ENCODE results near the gene TTF2.
"Not testable (repeated sequence)": the region's sequence is repeated elsewhere in the genome, so short reads cannot be mapped to it uniquely, and the experiment has no call there.

Gene TTF2

DNA sequence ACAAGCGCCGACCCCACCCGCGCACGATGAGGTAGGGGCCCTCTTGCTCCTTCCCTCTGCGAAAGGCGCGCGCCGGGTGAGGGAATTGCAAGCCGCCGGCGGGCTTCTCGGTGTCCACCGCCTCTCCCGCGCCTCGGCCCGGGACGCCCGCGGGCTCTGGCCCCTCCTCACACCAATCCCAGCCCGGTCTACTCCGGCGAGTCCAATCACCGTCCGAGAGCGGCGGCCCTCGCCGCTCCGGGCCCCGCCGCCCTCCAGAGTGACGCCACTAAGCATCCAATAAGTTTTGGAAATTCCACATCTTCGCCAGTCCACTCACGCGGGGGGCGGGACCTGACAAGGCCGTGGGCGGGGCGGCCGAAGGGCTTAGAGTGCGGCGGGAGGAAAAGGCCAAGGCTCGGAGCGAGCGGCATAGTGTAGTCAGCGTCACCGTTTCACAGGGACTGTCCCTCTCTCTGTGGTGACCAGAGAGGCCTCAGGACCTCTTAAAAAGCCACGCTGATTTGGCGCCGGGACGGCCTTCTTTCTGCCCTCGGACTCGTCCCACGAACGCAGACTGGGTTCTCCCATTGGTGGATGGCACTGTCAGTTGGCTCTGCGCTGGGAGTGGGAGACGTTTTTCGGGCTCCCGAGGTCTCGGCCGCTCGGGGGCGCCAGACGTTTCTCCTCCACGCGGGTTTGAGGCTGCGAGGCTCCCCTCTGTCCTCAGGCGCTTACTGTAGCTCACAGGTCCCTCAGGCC, 61.6 kb downstream of the TTF2 start, which contains the start of gene TRIM45:
Gene TRIM45, minus strand, starts transcription at position 161 of the 741 bp plus-strand sequence. CDS start 548 bp downstream, outside the sequence.
- DNase-seq = peak; percentile 97

DNA sequence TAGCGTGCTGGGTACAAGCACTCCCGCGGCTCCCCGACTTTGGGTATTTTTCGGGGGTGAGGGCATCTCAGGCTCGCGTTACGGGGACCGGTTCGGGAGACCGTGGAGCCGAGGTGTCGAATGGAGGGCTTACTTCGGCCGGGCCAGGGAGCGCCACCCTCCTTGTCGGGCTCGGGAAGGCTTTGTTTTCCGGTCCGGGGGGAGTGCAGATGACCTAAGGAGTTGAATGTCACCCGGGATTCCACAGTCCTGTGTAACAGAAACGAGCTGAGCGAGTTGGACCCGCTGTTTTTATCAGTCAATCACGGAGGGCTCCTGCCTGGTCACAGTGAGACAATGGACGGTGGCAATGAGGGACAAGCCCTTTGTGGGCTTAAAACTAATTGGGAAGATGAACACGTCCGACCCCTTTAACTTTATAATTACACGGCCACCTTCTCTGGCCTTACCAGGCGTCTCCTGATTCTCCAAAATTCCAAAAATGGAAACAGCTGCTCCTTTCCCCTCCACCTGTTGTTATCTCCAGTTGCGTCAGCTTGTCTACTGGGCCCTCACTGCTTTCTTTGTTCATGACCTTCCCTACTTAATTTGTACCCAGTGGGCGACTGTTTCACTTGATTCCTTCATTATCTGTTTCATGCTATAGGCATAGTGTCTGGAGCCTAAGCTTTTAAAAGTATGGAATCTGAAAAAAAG, 62.4 kb downstream of the TTF2 start:
- no peak for DNase-seq

DNA sequence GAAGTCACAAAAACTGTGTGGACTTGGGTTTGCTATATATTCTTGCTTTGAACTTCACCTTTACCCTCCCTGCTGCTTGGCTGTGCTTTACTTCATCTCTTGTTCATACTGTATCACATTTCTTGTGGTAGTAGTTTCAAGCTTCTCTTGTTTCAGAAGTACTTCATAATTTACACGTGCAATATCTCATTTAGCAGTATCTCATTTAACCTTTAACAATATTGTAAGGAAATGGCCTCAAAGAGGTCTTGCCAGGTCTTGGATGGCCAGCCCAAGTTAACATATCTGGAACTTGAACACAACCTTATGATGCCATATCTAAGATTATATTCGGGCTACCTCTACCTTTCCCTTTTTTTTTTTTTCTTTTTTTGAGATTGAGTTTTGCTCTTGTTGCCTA, 63.1 kb downstream of the TTF2 start:
- DNase-seq = no peak

DNA sequence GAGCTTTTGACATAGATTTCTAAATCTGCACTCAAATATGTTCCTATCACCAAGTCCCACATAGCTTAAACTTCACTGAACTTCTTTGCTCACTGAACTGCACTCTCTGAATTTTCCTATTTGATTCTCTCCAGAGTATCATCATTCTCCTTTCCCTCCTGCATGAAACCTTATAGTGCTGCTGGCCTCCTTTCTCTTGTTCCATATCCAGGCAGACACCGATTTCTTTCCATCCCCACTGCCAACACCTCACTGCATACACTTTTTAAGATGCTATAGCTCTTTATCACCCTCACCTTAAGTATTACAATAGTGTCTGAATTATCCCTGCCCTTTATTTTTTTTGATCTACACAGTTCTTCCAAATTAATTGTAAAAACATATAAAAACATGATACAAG, 64.5 kb downstream of the TTF2 start:
- no peak for DNase-seq

DNA sequence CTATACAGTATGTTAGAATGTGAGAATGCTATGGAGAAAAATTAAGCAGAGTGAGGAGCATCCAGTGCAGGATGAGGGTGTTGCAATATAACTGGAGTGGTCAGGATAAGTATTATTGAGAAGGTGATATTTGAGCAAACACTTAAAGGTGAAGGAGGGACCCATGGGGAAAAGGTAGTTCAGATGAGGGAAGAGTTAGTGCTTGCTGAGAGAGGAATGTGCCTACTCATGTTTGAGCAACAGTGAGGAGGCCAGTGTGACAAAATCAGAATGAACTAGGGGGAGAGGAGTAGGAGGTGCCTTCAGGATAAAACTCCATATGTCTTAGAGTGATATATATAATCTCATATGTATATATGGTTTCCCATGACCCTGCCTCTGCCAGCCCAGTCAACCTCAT, 67.7 kb downstream of the TTF2 start:
- no peak for DNase-seq

DNA sequence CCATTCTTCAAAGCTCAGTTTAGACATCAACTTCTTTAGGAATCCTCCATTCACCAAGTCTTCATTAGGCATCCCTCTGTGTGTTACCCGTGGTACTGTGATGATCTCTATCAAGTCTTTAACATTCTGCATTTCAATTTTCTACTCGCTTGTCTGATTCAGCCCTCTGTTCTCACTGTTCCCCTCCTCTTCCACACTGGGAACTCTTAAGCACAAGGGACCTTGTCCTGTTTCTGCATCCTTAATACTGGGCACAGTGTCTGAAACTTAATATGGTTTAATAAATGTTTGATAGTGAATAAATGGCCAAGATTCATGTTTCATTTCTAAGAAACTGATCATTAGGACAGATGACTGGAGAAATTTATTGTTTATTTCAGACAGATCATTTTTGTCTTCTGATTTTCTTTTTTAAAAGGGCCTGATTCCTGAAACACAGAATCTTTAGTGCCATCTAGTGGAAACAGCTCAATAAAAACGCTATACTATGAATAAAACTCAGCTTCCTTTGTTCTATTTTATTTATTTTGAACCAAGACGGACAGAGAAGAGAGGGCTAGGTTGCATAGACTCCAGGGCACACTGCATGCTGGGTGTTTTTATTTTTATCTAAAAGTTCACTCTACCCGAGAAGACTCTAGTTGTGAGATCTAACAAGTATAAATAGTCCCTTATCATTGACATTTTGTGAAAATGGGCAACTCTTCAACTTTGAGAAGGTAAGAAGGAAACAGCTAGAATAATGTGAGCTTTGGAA, 68.4 kb downstream of the TTF2 start:
- peak; percentile 52 for DNase-seq

DNA sequence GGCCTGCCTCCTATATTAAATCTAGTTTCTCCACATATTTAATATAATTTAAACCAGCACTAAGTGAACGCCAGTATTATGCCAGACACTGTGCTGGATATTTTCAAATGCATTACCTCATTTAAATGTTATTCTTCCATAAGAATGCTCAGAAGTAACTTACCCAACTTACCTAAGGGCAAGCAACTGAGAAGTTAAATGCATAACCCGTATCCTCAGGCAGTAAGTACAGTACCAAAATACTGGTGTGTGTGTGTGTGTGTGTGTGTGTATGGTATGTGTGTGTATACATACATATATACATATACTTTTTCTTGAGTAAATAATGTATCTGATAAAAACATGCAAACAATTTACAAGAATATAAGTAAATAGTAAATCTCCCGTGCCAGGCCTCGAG, 70.4 kb downstream of the TTF2 start:
- DNase-seq = no peak

DNA sequence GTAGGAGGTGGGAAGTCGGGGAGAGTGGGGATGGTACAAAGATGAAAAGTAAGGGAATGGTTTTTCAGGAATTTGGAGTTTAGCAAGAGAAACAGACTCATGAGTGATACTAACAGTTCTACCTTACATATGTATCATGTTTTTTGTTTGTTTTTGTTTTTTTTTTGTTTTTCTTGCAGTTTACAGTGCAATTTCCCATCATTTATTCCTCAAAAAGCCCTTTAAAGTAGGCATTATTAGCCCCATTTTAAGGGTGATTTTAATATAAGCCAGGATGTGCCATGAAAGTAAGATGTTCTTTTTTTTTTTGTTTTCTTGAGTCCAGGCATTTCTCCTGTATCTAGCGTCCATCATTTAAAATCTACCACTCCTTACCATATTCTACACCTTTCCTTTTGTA, 75.2 kb downstream of the TTF2 start:
- DNase-seq = no peak

DNA sequence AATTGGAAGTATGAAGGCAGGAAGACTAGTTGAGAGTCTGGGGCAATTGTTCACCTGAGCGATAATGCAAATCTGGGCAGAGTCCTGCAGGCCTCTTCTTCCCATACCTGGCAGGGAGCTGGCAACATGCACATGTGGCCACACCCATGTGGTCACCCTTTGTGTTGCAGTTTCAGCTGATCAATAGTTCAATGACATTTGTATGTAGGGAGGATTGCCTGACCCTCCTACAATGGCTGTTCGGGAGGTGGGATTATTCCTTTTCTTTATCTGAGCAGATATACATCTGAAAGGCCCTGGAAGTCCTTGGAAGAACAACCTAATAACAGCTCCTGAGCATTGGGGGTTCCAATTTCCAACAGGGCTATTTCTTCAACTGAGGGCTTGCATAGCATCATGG, 76.6 kb downstream of the TTF2 start:
- no peak for DNase-seq

DNA sequence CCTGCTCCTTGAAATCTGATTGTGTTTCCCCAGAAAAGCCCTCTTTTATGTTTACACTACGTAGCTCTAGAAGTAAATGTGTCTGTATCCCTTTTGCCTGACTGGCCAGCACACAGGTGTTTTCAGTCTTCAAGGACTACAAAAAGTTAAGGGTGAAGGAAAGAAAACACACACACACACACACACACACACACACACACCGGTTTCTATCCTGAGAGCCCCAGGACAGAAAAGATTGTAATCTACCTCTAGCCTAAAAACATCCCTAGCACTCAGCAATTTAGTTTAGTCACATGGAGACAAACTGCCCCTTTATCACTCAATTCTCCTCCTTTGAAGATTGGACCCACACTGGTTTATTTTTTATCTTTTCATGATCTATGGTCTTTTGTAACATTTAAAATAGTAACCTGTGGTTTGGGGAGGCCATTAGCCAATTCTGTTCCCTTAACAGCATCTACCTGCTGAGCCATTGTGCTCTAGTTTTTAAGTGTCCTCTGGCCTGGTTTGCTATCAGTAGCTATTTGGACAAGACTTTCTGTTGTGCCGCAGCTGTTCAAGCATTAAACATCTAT, 77.2 kb downstream of the TTF2 start:
- DNase-seq = no peak

DNA sequence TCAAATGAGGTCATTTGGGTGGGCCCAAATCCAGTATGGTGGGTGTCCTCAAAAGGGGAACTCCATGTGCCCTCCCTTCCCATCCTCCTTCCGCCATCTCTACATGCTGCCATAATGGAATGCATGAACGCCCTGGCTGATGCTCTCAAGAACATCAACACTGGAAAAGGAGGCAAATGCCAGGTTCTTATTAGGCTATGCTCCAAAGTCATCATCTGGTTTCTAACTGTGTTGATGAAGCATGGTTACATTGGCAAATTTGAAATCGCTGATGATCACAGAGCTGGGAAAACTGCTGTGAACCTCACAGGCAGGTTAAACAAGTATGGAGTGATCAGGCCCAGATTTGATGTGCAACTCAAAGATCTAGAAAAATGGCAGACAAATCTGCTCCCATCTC, 78.0 kb downstream of the TTF2 start:
- DNase-seq = no peak

DNA sequence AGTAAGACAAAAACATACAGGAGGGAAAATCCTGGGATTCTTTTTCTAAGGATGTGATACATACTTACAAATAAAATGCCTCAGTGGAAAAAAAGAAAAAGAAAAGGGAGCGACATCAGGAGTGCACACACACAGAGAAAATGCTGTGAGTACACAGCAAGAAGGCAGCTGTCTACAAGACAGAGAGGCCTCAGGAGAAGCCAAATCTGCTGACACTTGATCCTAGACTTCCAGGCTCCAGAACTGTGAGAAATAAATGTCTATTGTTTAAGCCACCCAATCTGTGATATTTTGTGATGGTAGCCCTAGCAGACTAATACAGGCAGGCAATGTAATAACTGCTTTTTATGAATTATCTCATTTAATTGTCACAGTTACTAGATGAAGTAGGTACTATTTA, 78.4 kb downstream of the TTF2 start:
- DNase-seq = no peak

DNA sequence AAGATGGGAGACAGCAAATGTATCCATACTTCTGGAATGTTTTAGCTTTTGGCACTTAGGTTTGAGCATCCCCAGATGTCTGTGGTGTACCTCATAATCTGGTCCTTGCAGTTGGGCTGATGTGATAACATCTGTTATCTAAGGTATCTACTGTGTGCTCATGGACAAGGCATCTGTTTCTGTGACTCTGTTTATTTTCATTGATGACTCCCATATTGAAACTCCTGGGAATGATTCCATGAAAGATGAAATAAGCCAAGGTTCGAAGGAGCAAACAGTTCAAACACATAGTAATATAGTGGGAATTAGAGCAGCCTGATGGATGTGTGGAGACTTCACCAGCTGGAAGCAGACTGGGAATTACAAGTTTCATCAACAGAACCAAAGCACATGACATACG, 82.1 kb downstream of the TTF2 start:
- peak; percentile 84 for DNase-seq

DNA sequence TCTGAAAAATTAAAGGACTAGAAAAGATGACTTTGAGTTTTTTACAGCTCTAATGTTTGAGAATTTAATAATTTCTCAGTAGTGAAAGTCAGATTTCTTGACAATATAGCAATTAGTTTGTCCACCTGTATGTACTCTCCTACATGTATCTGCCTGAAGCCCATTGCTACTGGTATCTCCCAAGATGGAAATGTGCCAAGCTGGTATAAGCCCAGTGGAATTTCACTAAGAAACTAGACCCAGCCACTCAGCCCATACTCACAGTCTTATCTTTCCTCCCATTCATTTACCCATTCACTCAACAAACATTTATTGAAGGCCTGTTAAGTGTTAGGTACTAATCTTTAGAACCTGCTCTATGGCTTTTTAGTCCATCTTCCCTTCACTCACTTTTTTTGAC, 83.0 kb downstream of the TTF2 start:
- no peak for DNase-seq

DNA sequence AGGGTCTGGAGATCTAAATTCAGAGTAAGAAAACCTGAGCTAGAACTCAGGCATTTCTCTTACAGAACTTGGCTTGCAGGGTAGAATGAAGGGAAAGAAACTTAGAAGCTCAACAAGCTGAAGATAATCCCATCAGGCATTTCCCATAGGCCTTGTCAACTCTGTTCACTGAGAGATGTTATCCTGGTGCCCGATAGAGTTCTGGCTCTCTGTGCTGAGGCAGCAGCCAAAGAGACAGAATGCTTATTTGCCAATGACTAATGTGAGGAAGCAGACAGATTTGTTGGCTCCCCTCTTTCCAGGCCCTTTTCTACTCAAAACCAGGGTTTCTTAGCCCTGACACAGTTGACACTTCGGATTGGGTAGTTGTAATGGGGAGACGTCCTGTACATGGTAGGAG, 83.7 kb downstream of the TTF2 start:
- DNase-seq = no peak

DNA sequence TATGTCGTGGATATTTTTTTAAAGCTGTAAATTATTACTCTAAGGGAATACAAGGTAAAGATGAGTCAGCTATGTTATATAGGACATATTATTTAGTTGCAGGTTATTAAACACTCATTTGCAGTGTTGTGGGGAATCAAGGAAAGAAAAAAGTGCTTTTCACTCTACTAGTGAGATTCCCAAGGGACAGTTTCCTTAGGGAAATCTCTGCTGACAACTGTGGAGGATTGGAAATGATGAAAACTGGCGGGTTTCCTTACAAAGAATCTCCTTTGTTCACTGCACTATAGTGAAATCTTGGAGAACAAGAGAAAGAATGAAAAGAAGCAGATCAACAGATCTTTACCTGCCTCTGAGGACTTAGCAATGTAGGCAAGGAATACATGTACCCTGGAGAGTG, 85.9 kb downstream of the TTF2 start:
- DNase-seq = no peak

DNA sequence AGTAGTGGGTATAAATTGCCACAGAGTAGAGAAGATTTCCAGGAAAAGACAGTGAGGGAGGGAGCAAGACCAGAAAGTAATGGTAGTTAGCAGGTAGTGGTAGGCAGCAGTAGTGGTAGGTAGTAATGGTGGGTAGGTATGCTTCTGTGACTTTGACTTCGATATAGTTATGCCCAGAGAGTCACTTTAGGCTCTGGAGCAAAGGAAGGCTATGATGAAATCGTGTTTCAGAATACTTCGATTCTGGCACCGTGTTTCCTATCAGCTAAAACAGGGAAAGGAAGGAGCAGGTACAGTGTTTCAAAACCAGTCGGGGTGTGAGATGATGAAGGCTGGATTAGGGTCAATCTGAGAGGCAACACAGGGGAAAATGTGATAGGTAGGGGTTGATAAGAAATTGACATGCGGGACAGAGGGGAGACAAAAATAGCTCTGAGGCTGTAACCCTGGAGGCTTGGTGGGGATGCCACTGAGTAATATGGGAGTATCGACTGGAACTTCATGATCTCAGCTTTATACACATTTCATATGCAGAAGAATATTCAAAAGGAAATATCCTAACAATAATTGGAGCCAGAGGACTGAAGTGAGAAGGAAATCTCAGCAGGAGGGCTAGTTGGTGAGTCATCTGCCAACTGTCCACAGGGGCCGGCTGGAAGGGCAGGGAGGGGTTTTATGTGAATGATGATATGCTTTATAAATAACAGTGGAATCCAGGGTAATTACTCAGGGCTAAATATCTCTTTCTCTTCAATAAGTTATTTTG, 86.6 kb downstream of the TTF2 start:
- peak; percentile 96 for DNase-seq

DNA sequence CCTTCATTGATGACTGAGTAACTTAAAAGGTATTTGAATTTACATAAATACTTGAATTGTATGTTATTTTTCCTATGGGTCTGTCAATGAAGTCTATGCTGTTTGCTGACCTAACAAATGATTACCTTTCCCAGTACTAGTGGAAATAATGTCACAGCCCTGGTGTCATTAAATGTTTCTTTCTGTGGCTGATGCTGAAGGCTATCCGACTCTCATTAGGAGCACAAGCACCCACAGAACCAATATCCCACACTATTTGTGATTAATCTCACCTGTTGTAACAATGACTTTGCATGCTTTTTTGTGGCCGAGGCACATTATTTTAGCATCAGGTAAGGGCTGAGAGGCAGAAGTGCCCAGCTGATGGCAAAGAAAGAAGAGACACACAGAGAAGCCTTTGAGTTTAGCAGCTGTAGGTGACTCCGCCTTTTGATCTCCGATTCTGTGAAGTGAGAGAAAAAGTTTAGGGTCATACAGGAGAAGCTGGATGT, 87.3 kb downstream of the TTF2 start:
- no peak for DNase-seq

DNA sequence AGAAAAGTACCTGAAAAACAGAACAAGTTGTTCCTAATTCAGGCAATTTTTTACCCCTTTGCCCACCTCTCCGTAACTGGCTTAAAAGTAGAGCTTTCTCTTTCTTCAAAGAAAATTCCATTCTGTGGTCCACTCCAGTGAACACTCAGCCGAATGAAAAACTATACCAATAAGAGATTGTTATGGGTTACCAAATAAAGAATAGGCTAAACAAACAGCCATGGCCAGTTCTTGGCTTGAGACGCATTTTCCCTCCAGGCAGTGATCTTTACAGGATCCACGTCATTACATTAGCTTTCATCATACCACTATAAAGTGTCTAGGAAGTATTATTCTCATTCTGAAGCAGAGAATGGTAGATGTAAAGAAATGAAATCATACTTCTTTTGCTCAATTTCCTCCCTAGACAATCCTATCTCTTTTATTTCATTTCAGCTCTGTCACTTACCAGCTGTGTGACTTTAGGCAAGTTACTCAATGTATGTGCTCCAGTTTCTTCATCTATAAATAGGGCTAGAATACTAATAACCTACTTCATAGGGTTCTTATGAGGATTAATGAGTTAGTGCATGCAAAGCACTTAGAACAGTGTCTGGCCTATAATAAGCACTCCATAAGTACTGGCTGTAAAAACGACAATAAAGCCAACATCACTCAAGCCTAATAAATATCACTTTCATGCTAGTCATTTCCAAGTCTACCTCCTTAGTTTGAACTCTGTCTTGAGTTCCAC, 87.9 kb downstream of the TTF2 start:
- peak; percentile 40 for DNase-seq

DNA sequence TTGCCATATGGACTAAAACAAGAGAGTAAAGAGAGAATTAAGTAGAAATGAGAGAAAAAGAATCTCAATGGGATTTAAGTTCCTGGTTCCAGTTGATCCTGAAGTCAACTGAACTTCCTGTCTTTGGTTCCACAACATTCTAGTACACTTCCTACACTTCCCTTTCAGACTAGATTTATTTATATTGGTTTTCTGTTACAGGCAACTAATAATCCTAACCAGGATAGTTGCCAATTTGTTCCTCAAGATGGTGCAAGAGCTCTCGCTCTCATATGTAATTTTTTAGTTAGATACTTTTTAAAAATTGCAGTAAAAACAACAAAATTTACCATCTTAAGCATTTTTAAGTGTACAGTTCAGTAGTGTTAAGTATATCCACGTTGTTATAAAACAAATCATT, 90.2 kb downstream of the TTF2 start:
- no peak for DNase-seq

DNA sequence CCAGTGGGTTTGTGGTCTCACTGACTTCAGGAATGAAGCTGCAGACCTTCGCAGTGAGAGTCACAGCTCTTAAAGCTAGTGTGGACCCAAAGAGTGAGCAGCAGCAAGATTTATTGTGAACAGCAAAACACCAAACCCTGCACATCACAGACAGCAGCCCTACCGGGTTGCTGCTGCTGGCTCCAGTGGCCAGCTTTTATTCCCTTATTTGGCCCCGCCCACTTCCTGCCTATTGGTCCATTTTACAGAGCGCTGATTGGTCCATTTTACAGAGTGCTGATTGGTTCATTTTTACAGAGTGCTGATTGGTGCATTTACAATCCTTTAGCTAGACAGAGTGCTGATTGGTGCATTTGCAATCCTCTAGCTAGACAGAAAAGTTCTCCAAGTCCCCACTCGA, 91.2 kb downstream of the TTF2 start:
- DNase-seq = not testable (repeated sequence)
